Measurements from ENCODE around the gene SLC6A13.

- TF ChIP-seq, protein P1, sequence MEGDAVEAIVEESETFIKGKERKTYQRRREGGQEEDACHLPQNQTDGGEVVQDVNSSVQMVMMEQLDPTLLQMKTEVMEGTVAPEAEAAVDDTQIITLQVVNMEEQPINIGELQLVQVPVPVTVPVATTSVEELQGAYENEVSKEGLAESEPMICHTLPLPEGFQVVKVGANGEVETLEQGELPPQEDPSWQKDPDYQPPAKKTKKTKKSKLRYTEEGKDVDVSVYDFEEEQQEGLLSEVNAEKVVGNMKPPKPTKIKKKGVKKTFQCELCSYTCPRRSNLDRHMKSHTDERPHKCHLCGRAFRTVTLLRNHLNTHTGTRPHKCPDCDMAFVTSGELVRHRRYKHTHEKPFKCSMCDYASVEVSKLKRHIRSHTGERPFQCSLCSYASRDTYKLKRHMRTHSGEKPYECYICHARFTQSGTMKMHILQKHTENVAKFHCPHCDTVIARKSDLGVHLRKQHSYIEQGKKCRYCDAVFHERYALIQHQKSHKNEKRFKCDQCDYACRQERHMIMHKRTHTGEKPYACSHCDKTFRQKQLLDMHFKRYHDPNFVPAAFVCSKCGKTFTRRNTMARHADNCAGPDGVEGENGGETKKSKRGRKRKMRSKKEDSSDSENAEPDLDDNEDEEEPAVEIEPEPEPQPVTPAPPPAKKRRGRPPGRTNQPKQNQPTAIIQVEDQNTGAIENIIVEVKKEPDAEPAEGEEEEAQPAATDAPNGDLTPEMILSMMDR (IDR thresholded peaks at IDR 0.05), result no peak
- TF ChIP-seq POLR2A (IDR thresholded peaks at IDR 0.05; ENCODE audit: low read depth), result no peak
These were observed 523 bp downstream of the SLC6A13 start for GRCh38 chr12:262113-262512.
